ENCODE measurements around the gene DET1. TPM values are rescaled to one million over a fixed set of nuclear protein-coding genes. Genes with fewer than 3 reads are reported as not detected.
"Not testable (repeated sequence)": the region's sequence is repeated elsewhere in the genome, so short reads cannot be mapped to it uniquely, and the experiment has no call there.

DET1 gene
- total and polyA plus RNA-seq, 7 donors: 2.4 to 13.0 (median 7.4) TPM

DNA sequence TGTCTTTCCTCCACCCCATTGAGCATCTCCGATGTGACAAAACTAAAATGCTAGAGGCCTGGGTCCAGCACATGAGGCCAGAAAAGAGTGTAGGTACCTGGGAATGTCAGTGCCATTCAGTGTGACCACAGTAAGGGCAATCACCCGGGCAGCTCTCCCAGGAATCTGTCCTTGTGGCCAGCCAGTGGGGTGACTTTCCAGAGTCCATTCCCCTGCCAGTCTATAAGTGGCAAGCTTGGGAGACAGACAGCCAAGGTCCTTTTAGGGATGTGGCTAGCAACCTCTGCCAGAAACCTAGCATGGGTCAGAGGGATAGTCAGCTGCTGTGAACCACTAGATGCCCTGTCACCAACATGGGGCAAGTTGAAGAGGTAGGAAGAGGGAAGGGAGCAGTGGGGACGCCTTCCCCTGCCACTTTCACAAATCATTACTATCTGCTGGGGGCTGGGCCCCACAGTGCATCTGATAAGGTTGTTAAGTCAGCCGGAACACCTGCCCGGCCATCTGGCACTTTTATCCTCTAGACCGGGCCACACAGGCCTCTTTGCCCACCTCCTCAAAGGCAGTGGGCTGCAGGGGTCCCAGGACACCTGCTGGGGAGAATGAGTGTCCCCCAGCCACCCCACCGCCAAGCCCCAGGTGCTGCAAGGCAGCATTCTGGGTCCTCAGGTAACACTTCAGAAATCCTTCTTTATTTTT is 24.8 kb upstream of the DET1 start:
- Histone ChIP-seq H3K9me3 (no peaks in the 10 kb centered on the region), H3K4me3 (no peak overlapping the region), H3K27ac (no peak overlapping the region), H3K36me3 (no peaks in the 10 kb centered on the region), H3K27me3 (no peaks in the 10 kb centered on the region), H3K4me1 (no peaks in the 10 kb centered on the region)
- DNase-seq: no peak
- WGBS, 2 donors: 38 to 58% methylated on average over 7 of the region's 7 CpGs
- intact Hi-C loops (cut with DNase I): no loop called here
- TF ChIP-seq POLR2AphosphoS5 (IDR thresholded peaks at IDR 0.05) (no peak), CTCF (IDR thresholded peaks at IDR 0.05) (no peak), POLR2A (IDR thresholded peaks at IDR 0.05) (no peak), EP300 (IDR thresholded peaks at IDR 0.05) (no peak)

GRCh38 chr15:88568589-88568988 is 22.1 kb upstream of the DET1 start:
- Histone ChIP-seq H3K27ac (no peak overlapping the region), H3K4me1 (no peaks in the 10 kb centered on the region), H3K36me3 (no peaks in the 10 kb centered on the region), H3K27me3 (no peaks in the 10 kb centered on the region), H3K9me3 (no peaks in the 10 kb centered on the region), H3K4me3 (no peak overlapping the region)
- intact Hi-C loops (cut with DNase I): no loop called here
- DNase-seq: no peak
- WGBS, 2 donors: 77 to 81% methylated on average over 6 of the region's 6 CpGs
- TF ChIP-seq POLR2AphosphoS5 (IDR thresholded peaks at IDR 0.05) (no peak), POLR2A (IDR thresholded peaks at IDR 0.05) (no peak), CTCF (IDR thresholded peaks at IDR 0.05) (no peak), EP300 (IDR thresholded peaks at IDR 0.05) (no peak)

DNA sequence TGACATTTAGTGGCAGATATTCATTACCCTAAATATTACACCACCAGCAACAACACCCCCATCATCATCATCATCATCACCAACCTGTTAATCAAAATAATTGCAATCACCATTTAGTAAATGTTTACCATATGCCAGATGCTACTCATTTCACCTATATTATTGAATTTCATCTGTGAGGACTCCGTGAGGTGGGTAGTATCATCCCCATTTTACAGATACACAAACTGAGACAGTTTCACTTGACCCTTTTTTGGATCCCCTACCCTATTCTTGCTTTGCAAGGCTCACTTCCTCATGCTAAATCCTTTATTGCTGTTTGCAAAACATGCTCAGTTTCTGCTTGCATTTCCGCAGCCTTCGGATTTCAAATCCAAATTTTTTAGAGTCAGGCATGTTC is 18.3 kb upstream of the DET1 start:
- DNase-seq: no peak
- no peak overlapping the region for H3K27ac ChIP-seq
- TF ChIP-seq POLR2A (IDR thresholded peaks at IDR 0.05): no peak
- TF ChIP-seq EP300 (IDR thresholded peaks at IDR 0.05): no peak
- TF ChIP-seq CTCF (IDR thresholded peaks at IDR 0.05): no peak
- TF ChIP-seq POLR2AphosphoS5 (IDR thresholded peaks at IDR 0.05): no peak
- H3K27me3 ChIP-seq: no peaks in the 10 kb centered on the region
- intact Hi-C loops (cut with DNase I): no loop called here
- H3K4me1 ChIP-seq: no peaks in the 10 kb centered on the region
- H3K4me3 ChIP-seq: no peak overlapping the region
- no peaks in the 10 kb centered on the region for H3K9me3 ChIP-seq
- 89 to 90% methylated on average over 3 of the region's 3 CpGs for WGBS, 2 donors
- H3K36me3 ChIP-seq: no peaks in the 10 kb centered on the region

DNA sequence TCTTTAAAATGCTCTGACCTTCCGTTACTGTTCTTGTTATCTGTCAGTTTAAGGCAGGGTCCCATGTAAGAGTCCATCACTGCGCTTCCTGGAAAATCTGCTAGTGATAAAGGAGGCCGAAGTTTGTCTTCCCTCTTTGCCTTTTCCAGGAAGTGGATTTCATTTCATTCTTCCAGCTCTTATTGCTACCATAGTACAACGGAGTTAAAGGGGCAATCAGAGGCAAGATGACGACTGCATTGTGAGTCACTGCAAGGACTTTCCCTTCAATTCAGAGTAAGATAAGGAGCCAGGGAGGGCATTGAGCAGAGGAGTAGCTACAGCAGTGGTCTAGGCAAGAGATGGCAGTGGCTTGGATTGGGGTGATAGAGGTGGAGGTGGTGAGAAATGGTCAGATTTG is 17.2 kb upstream of the DET1 start:
- TF ChIP-seq POLR2A (IDR thresholded peaks at IDR 0.05) (no peak), CTCF (IDR thresholded peaks at IDR 0.05) (no peak), EP300 (IDR thresholded peaks at IDR 0.05) (no peak), POLR2AphosphoS5 (IDR thresholded peaks at IDR 0.05) (no peak)
- no peak overlapping the region for H3K27ac ChIP-seq
- WGBS, 2 donors: 40 to 66% methylated on average over 5 of the region's 5 CpGs
- no peaks in the 10 kb centered on the region for H3K4me1 ChIP-seq
- H3K4me3 ChIP-seq: no peak overlapping the region
- H3K27me3 ChIP-seq: no peaks in the 10 kb centered on the region
- no peaks in the 10 kb centered on the region for H3K9me3 ChIP-seq
- no peak for DNase-seq
- intact Hi-C loops (cut with DNase I): no loop called here
- H3K36me3 ChIP-seq: no peaks in the 10 kb centered on the region

DNA sequence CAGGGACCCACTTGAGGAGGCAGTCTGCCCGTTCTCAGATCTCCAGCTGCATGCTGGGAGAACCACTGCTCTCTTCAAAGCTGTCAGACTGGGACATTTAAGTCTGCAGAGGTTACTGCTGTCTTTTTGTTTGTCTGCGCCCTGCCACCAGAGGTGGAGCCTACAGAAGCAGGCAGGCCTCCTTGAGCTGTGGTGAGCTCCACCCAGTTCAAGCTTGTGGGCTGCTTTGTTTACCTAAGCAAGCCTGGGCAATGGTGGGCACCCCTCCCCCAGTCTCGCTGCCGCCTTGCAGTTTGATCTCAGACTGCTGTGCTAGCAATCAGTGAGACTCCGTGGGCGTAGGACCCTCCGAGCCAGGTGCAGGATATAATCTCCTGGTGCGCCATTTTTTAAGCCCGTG is 13.1 kb upstream of the DET1 start:
- H3K27ac ChIP-seq; H3K4me3 ChIP-seq; H3K27me3 ChIP-seq; DNase-seq; H3K4me1 ChIP-seq; H3K9me3 ChIP-seq; H3K36me3 ChIP-seq; intact Hi-C loops (cut with DNase I): not testable (repeated sequence)
- 86 to 89% methylated on average over 9 of the region's 9 CpGs for WGBS, 2 donors

- H3K27me3 ChIP-seq; DNase-seq; H3K36me3 ChIP-seq; intact Hi-C loops (cut with DNase I); H3K4me1 ChIP-seq; H3K9me3 ChIP-seq; H3K4me3 ChIP-seq; H3K27ac ChIP-seq: not testable (repeated sequence)
- WGBS, 2 donors: 79 to 82% methylated on average over 1 of the region's 1 CpG
Measured at GRCh38 chr15:88558026-88558425, 11.5 kb upstream of the DET1 start.

- not testable (repeated sequence) for H3K27ac ChIP-seq, DNase-seq, H3K27me3 ChIP-seq, H3K9me3 ChIP-seq, H3K36me3 ChIP-seq, H3K4me3 ChIP-seq
- intact Hi-C loops (cut with DNase I): loop anchor here (5.0 to 10.0 kb wide), 2 partner anchors 74 to 557 kb away; partner anchors contain the start of gene AEN
- peaks cover 0 to 24% (median 15%) of the 10 kb centered on the region in 4 donors for H3K4me1 ChIP-seq
- WGBS, 2 donors: 43 to 72% methylated on average over 1 of the region's 1 CpG
Measured at GRCh38 chr15:88548009-88548408, 1.5 kb upstream of the DET1 start.

GRCh38 chr15:88545578-88546247 is 768 bp downstream of the DET1 start:
- H3K27me3 ChIP-seq, H3K36me3 ChIP-seq, DNase-seq, H3K9me3 ChIP-seq: not testable (repeated sequence)
- 5 to 9% methylated on average over 7 of the region's 8 CpGs for WGBS, 2 donors
- Histone ChIP-seq H3K27ac (peak overlapping the region; percentile 80 to 91 (median 86)), H3K4me1 (peaks cover 0 to 38% (median 28%) of the 10 kb centered on the region in 4 donors), H3K4me3 (peak overlapping the region; percentile 59 to 83 (median 70))
- intact Hi-C loops (cut with DNase I): loop anchor here (2.0 to 10.0 kb wide), 3 partner anchors 69 to 559 kb away; partner anchors contain the start of gene AEN
